ENCODE results near the gene MLLT6. TPM values are rescaled to one million over a fixed set of nuclear protein-coding genes. Genes with fewer than 3 reads are reported as not detected.

MLLT6 gene
- total and polyA plus RNA-seq, 2 of the 4 experiments (the other 2 are of a cell fraction), result 7.2 to 21.2 TPM

GRCh38 chr17:38702166-38702915, 2.7 kb upstream of the MLLT6 start:
- H3K79me1 ChIP-seq (ENCODE audit: low read depth in 1 of 2, low read length in 2 of 2), result peaks cover 12 to 46% of the 10 kb centered on the region in 2 experiments; a peak in 3 of 4 replicates
- H2AK9ac ChIP-seq (replicated peaks; ENCODE audit: low read depth, low read length, poor library complexity), result peak overlapping the region; percentile 95
- peak overlapping the region; percentile 93 for H4K5ac ChIP-seq (ENCODE audit: low read depth, low read length)
- H3K4ac ChIP-seq (ENCODE audit: low read depth, low read length), result peak overlapping the region; percentile 75
- H2BK15ac ChIP-seq (ENCODE audit: low read depth, low read length), result peak overlapping the region; percentile 63; the same call in 1 of the 3 replicates
- peaks cover 17% of the 10 kb centered on the region for H3K9me1 ChIP-seq (ENCODE audit: insufficient read depth, low read length)
- H3K9me3 ChIP-seq (ENCODE audit: control insufficient read depth, insufficient read depth, low read length), result no peaks in the 10 kb centered on the region
- peak overlapping the region; percentile 100 for H3K4me2 ChIP-seq (ENCODE audit: low read depth, low read length)
- no peak overlapping the region for H2BK120ac ChIP-seq (ENCODE audit: low read depth, low read length)
- peaks cover 17% of the 10 kb centered on the region for H3K4me1 ChIP-seq (ENCODE audit: control insufficient read depth, insufficient read depth, low read length)
- dilution Hi-C loops (cut with HindIII; ENCODE audit: low sequenced_read_pairs, unreplicated experiment) (no loop called here), intact Hi-C loops (cut with micrococcal nuclease) (loop anchor here (1.0 kb wide), 1 partner anchor 25 kb away; no protein-coding TSS in a partner anchor), in situ Hi-C loops (cut with MboI; ENCODE audit: low sequenced_read_pairs) (no loop called here)
- H3K4me3 ChIP-seq (ENCODE audit: insufficient read depth, low read depth, low read length), result peak overlapping the region; percentile 95
- H2BK5ac ChIP-seq (ENCODE audit: low read depth, low read length, poor library complexity, severe bottlenecking), result peak overlapping the region; percentile 73
- CTCF ChIA-PET, result no interaction called here
- ATAC-seq (ENCODE audit: low read depth) (peak; percentile 72), DNase-seq (peak; percentile 81)
- H3K56ac ChIP-seq (ENCODE audit: extremely low read depth, insufficient read depth, low read length), result peak overlapping the region; percentile 57
- H2AFZ ChIP-seq (replicated peaks; ENCODE audit: low read length, poor library complexity), result peak overlapping the region; percentile 94
- peak overlapping the region; percentile 83 for H3K27ac ChIP-seq (ENCODE audit: insufficient read depth, low read length)
- H3K14ac ChIP-seq (replicated peaks; ENCODE audit: low read depth, low read length), result peak overlapping the region; percentile 74
- POLR2A ChIA-PET (ENCODE audit: unreplicated experiment), result interaction anchor here (0.6 kb wide), 1 partner anchor 12 kb away, joined by 3 read pairs; no protein-coding TSS in a partner anchor
- H3K27me3 ChIP-seq (ENCODE audit: control insufficient read depth, insufficient read depth, low read length), result no peaks in the 10 kb centered on the region
- peak overlapping the region; percentile 74 for H3K18ac ChIP-seq (ENCODE audit: low read depth, low read length)
- no peak overlapping the region for H2BK20ac ChIP-seq (ENCODE audit: low read depth, low read length)
- H3K36me3 ChIP-seq (ENCODE audit: control insufficient read depth, insufficient read depth, low read length), result no peaks in the 10 kb centered on the region
- no TSS peak for BruUV-seq (replicated peaks)
- H4K8ac ChIP-seq (ENCODE audit: low read depth in 2 of 2, low read length in 2 of 2), result peak overlapping the region; percentile 93 to 96
- 1% methylated on average over 40 of the region's 81 CpGs; no CpG with 5 or more reads in 1 of the 2 experiments for WGBS, 2 experiments (ENCODE audit: extremely low coverage in 2 of 2, insufficient read length in 1 of 2)
- peak overlapping the region; percentile 91 for H2AK5ac ChIP-seq (ENCODE audit: low read depth, low read length)
- peak overlapping the region; percentile 95 for H3K9ac ChIP-seq (ENCODE audit: low read depth, low read length)
- peak overlapping the region; percentile 69 for H3K23ac ChIP-seq (ENCODE audit: low read depth, low read length)
- TF ChIP-seq CEBPB (IDR thresholded peaks at IDR 0.05; ENCODE audit: low read depth, low read length) (no peak), MAFK (IDR thresholded peaks at IDR 0.05; ENCODE audit: low read depth, low read length) (no peak), MAZ (IDR thresholded peaks at IDR 0.05; ENCODE audit: borderline replicate concordance, low read depth, low read length) (peak; percentile 58; the same call in 1 of the 2 replicates), RAD21 (IDR thresholded peaks at IDR 0.05; ENCODE audit: low read length) (no peak), RFX5 (IDR thresholded peaks at IDR 0.05; ENCODE audit: low read depth, low read length) (no peak), CHD1 (IDR thresholded peaks at IDR 0.05; ENCODE audit: low read depth, low read length) (no peak), POLR2A (IDR thresholded peaks at IDR 0.05; ENCODE audit: low read depth, low read length) (0 out of 2 replicates have a peak, but pooled peaks have one; percentile 28), MXI1 (IDR thresholded peaks at IDR 0.05; ENCODE audit: borderline replicate concordance, low read depth, low read length) (no peak)
- peak overlapping the region; percentile 26 for H4K91ac ChIP-seq (ENCODE audit: insufficient read depth, low read depth, low read length)
- peaks cover 12% of the 10 kb centered on the region; the same call in 1 of the 2 replicates for H4K20me1 ChIP-seq (ENCODE audit: insufficient read depth, low read length)
